ENCODE data around the gene MRPL20.
A peak's percentile ranks its signal among the peaks of the same experiment; 100 is the strongest.

The MRPL20 gene

DNA sequence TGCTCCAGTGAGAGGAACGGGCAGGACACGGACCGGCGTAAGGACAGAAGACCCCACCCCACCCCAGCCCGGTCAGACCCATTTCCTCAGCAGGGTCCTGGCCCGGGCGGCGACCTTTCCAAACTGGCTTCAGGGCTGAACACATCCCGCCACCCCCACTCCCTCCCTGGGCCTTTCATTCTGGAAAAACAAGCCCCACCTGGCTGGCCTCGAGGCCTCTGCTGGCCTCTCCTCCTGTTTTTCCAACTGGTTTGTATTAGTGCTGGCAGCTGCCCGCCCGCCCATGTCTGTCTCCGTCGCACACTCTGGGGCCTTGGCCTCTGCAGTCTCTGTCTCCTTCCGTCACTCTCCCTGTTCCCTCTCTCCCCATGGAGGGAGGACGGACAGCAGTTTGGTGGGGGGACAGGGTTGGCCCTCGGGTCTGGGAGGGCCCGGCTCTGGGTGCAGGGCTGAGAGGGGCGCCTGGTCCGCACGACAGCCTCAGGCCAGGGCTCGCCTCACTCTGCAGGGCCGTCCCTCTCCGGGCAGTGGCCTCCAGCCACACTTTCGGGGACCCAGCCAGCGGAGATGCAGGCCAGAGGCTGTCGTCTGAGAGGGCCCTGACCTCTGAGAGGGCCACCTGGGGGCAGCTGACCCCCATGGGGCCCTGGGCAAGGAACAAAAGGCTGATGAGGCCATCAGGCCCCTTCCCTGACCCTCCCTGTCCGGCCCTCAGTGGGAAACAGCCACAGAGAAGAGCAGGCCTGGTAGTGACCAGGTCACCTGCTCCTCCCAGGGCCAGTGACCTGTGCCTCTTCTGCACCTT, 47.2 kb downstream of the MRPL20 start:
- no peak for DNase-seq

DNA sequence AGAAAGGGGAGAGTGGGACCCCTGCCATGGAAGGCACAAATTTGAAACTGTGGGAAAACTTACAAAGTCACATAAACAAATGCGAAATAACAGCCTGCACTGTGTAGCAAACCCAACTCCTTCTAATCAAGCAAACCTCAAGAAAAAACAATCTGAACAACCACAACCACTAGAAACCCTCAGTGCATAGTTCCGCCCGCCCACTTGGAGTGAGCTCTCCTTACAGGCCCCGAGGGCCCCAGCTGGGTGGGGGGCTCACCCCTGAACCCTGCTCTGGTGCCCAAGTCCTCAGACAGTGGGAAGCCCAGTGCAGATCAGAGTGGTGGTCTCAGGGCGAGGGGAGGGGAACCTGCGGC, 47.8 kb downstream of the MRPL20 start:
- no peak for DNase-seq

DNA sequence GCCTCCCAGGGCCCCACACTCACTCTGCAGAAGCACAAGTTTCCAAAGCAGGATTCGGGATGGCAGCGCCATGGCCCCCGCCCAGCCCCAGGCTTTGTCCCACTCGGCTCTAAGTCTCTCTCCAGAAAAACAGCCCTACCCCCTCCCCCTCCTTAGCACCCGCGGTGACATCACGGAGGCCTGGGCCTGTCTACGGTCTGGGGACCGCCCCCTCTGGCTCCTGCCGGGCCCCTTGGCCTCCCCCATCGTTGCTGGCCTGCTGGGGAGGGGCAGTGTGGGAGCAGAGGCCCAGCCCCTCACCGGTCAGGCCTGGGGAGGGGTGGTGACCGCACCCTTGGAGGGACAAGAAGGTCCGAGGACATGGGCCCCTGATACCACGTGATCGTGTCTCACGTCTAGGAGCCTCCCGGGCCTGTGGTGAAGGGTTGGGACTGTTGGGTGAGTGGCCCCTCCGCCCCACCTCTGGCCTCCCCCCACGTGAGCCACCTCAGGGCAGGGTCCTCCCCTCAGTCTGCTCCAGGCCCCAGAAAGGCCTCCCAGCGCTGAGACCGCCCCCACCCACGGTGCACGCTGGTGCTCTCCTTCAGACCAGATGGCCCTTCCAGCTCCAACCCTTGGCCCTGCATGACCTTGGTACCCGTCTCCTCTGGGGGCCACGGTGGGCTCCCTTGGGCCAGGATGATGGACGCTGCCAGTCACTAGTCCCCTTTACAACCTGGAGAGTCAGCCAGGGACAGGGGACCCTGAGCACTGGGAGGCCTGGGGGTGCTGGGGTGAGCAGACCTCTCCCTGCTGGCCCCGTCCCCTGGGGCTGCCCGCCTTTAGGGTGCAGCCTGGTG, 48.4 kb downstream of the MRPL20 start, which contains the start of gene MXRA8:
MXRA8 (minus strand) TSS at position 123 of the 839 bp plus-strand sequence; CDS start at position 72, 51 bp downstream.
- no peak for DNase-seq

DNA sequence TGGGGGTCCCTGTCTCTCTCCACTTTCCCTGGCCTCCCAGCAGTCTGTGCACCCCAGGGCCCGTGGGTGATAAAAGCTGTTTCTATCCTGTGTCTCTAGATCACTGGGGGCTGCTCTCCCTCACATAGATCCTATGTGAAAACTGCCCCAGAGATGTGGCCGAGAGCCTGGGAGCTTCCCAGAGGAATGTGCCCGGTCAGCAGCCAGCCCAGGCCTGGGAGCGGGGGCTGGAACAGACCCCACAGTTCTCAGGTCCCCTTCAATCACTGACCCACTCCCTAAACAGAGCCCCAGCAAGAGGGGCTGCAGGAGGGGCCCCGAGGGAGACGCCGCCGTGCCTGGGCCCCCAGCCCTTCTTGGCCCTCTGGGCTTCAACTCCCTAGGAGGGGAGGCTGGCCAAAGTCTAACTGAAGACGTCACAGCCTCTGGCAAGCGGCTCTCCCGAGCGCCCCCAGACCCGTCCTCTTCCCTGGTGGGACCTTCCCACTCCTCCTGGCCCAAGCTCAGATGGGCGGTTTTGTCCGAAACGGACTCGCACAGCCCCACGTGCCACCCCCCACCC, 49.1 kb downstream of the MRPL20 start:
- no peak for DNase-seq

DNA sequence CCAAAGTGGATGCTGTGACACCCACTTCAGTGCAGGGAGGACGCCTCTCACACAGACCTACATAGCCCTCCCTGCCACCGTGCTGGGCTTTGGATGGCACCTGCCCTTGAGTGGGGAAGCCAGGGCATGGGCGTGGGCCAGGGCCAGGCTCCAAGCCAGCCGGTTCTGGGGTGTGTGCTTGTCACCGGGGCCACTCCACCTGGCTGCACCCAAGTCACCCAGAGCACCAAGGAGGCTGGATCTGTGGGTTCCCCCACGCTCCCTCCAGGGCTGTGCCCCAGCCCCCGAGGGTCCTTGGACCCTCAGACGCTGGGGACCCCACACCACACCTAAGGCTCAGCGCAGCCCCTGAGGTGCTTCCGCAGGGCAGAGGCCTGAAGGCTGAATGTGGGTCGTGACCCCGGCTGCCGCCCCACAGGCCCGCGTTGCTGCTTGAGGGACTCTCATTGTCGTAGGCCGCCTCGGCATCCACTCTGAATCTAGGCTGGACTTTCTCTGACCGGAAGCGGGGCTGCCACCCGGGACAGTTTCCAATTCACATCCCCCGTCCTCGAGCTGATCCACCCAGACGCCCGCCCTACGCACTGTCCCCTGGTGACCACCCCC, 50.2 kb downstream of the MRPL20 start:
- DNase-seq, result no peak

DNA sequence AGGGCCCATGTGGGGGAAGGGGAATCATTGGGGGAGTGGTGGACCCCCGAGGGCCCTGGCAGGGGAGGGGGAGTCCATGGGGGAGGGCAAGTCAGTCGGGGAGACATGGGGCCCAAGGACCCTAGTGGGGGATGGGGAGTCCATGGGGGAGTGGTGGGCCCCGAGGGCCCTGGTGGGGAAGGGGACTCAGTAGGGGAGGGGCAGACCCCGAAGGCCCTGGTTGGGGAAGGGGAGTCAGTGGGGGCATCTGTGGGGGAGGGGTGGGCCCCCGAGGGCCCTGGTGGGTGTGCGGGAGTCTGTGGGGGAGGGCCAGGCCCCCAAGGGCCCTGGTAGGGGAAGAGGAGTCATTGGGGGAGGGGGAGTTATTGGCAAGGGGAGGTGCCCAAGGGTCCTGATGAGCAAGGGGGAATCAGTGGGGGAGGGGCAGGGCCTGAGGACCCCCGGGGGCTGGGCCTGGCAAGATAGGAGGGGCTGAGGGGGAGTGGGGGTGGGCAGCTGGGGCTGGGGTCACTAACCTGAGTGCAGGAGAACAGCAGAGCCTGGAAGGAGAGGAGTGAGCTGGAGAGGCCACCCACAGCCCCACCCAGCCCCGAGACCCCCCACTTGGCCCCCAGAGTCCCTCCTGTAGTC, 50.8 kb downstream of the MRPL20 start:
- DNase-seq, result no peak

DNA sequence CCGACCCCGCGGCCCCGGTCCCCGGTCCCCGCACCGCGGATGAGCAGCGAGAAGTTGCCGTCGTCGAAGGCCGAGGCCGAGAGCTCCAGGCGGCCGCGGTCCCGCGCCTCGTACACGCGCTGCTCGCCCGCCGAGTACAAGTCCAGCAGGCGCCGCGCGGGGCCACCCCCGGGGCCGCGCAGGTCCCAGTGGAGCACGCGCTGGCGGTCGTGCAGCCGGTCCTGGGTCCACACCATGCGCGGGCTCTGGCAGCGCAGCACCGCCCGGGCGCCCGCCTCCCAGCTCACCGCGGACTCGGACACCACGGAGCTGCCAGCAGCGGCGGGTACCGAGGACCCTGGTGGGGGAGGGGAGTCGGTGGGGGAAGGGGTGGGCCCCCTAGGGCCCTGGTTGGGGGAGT, 51.7 kb downstream of the MRPL20 start:
- DNase-seq, result no peak

DNA sequence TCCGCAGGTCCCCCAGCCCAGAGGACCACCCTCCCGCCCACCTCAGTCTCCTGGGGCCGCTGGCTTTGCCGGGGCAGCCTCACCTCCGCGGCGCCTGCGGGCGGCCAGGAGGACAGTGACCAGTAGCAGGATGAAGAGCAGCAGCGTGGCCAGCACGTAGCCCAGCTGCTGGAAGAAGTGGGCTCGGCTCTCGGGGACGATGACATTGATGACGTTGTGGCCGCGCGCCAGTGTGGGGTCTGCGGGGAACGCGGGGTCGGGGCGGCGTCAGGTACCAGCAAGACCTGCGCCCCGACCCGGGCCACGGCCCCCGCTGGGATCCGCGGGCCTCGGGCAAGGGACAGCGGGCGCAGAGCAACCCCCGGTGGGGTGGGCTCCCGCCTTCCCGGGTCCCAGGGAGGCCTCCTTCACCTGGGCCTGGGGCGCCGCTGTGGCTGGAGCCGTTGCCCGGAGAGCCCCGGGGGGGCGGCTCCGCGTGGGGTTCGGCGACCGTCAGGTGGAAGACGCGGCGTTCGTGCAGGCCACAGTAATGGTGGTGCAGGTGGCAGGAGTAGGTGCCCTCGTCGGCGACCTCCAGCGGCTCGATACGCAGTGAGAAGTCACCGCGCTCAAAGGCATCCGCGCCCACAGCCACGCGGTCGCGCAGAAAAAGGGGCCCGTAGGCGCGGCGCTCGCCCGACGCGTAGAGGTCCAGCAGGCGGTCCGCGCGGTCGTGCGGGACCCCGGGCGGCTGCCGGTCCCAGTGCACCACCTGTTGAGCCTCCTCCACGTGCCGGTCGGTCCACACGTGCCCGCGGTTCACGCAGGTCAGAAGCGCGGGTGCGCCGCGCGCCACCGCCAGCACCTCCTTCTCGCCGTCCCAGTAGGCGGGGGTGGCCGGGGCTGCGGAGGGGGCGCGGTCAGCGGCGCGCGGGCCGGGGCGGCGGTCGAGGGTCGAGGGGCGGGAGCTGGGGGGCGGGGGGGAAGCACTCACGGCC, 52.5 kb downstream of the MRPL20 start:
- peak in 1 of 2 experiments; percentile 32 for DNase-seq

DNA sequence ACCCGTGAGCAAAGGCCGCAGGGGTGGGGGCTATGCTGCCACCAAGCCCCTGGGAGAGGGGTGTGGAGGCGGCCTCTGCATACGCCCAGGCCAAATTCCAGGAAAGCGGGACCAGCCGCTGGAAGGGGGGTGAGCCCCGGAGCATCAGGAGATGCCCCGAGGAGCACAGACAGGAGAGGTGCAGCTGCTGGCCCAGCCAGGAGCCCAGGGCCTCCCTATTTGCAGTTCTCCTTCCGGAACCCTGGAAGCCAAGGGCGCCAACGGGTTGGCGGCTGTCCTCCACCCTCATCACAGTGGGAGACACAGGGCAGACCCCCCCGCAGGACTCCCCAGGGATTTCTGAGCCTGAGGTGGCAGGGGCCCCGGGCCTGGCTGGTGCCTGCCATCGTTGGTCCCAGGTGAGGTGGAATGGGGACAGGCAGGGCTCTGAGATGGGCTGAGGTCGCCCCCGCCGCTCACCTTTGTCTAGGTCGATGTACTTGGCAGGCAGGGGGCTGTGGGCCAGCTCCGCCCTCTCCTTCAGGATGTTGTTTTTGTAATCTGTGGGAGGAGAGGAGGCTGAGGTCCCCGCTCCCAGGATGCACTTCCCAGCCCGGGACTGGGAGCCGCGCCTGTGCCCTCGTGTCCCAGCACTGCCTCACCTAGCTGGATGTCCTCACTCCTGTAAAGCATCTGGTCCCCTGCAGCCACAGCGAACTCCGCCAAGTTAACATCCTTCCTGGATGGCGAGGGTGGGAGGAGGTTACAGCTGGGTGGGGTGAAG, 53.5 kb downstream of the MRPL20 start:
- no peak for DNase-seq

DNA sequence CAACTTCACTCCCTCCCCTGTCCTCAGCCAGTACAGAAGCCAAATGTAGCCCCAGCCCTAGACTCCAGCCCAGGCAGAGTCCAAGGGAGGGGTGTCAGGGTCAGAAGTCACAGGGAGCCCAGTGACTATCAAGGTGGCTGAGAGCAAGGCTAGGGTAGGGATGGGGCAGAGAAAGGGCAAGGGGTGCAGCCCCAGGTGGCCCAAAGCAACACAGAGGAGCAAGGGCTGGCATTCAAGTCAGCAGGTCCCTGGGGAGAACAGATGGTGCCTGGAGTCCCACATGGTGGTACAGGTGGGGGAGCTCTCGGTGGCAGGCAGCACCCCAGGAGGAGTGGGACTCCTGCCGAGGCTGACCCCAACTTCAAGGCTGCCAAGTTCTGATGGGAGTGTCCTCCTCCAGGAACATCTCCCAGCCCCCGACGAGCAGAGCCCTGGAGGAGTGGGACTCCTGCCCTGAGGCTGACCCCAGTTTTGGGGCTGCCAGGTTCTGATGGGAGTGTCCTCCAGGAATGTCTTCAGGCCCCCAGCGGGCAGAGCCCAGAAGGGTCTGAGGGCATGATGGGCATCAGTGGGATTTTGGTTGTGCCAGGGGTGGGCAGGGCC, 54.2 kb downstream of the MRPL20 start:
- DNase-seq, result no peak

Data from stimulated activated CD4-positive, alpha-beta T cell treated with anti-CD3 and anti-CD28 coated beads, Interleukin-4, amount 100 ng/mL, for 4 hours (primary cell).